ENCODE results near the gene UCK1.

UCK1 gene

DNA sequence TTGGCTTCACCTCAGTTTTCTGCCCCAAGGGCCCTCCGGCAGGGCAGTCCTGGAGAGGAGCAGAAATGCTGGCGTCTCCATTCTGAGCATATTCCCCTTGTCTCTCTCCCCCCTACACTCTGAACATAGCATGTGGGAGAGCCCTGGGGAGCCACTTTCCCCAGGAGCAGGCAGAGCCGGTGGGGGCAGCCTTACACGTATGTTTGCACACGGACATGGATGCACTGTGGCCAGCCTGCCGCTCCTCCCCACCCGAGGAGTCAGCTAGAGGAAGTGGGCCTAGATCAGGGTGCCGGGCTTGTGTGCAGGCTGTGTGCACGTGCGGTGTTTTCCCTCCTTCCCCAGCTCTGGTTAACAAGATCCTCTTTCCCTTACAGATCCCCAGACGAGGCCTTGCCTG, 53.7 kb downstream of the UCK1 start:
- no peak for DNase-seq (ENCODE audit: low read depth in 3 of 3, low spot score in 1 of 3)

DNA sequence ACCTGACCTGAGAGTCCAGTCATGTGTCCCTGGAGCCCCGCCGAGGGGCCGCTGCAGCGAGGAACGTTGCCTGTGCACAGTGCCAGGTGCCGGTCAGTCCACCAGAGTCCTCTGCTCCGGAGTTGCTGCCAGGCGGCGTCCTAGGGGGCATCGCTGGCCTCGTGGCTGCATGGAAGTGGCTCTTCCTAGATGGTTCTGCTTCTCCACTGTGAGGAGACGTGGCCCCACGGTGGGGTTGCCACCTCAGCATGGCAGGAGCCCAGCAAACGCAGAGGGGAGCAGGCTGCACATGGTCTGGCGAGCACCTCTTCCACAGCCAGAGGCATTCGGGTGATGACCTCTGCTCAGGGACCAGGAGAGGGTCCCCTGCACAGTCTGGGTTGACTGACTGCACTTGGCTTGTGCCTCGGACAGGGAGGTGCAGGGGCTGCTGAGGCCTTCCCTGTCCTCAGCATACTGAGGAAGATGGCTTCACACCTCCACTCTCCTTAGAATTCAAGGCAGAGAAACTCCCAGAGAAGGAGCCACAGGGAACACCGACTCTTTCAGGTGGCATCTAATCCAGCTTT, 54.2 kb downstream of the UCK1 start:
- DNase-seq (ENCODE audit: low read depth in 3 of 3, low spot score in 1 of 3), result no peak

DNA sequence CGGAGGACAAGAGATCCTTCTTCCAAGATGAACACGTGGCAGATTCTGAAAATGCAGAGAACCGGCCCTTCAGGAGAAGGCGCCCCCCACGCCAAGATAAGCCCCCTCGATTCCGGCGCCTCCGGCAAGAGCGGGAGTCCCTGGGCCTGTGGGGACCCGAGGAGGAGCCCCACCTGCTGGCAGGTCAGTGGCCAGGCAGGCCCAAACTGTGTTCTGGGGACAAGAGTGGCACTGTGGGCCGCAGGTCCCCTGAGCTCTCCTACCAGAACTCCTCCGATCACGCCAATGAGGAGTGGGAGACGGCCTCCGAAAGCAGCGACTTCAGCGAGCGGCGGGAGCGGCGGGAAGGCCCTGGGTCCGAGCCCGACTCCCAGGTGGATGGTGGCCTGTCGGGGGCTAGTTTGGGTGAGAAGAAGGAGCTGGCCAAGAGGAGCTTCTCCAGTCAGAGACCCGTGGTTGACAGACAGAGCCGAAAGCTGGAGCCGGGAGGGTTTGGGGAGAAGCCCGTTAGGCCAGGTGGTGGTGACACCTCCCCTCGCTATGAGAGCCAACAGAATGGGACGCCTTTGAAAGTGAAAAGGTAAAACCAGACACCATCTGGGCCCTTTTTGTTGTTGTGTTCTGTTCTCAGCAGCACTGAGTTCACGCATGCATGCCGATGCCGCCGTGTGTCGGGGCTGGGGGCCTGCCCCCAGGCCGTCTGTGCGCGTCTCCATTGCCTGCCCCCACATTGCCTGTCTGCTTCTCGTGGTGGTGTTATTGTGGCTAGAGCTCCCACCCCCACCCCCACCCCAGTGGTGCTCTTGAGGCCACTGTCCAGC, 54.9 kb downstream of the UCK1 start:
- DNase-seq (ENCODE audit: low read depth in 3 of 3, low spot score in 1 of 3), result no peak

DNA sequence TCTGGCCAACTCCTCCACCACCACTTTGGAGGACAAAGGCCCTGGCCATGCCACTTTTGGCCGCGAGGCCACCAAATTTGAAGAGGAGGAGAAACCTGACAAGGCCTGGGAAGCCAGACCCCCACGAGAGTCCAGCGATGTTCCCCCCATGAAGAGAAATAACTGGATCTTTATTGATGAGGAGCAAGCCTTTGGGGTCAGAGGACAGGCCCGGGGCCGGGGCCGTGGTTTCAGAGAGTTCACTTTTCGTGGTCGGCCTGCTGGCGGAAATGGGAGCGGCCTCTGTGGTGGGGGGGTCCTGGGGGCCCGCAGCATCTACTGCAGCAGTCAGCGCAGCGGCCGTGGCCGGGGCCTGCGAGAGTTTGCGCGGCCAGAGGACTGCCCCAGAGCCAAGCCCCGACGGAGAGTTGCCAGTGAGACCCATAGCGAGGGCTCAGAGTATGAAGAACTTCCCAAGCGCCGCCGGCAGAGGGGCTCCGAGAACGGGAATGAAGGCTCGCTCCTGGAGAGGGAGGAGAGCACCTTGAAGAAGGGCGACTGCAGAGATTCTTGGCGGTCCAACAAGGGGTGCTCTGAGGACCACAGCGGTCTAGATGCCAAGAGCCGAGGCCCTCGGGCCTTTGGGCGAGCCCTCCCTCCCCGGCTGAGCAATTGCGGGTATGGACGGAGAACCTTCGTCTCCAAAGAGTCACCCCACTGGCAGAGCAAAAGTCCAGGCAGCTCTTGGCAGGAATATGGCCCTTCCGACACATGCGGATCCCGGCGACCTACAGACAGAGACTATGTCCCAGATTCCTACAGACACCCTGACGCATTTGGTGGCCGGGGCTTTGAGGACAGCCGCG, 55.7 kb downstream of the UCK1 start:
- DNase-seq (ENCODE audit: low read depth in 3 of 3, low spot score in 1 of 3), result no peak

DNA sequence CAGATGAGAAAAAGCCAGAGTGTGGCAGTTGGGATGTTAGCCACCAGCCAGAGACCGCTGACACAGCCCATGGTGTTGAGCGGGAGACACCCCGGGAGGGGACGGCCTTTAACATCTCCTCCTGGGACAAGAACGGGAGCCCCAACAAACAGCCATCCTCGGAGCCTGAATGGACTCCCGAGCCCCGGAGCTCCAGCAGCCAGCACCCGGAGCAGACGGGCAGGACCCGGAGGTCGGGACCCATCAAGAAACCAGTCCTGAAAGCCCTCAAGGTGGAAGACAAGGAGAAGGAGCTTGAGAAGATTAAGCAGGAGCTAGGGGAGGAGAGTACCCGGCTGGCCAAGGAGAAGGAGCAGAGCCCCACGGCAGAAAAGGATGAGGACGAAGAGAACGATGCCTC, 56.4 kb downstream of the UCK1 start:
- DNase-seq (ENCODE audit: low read depth in 3 of 3, low spot score in 1 of 3), result no peak

DNA sequence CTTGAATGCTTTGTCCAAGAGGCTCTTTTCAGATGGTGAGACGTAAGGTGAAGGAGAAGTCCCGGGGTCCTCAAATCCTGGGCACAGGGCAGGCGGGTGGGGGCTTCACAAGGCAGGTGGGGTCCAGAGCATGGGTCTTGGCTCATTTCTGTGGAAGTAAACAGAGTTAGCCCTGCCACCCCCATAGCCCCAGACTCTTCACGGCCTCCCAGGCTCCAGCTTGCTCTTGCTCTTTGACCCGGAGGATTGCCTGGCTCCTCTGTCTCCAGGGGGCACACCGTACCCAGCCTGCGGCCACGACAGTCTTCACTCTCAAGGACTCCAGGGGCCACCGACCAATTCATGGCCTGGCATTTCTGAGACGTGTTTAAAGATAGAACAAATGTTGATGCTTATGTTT, 57.2 kb downstream of the UCK1 start:
- DNase-seq (ENCODE audit: low read depth in 3 of 3, low spot score in 1 of 3), result no peak
